Gastroesophageal sphincter (tissue), 3 donors: Measurements from ENCODE around the gene SLC9A5.

Experiments
- POLR2A ChIP-seq, 2 donors: fragments of 450-650 bp; IDR thresholded peaks; one replicate each; pipeline ENCODE4 v1.6.1; 2017; ENCODE audit warnings: antibody characterized with exemption in 2 of 2, mild to moderate bottlenecking in 2 of 2, moderate library complexity in 1 of 2
- TF ChIP-seq, protein P1 (sequence below), 4 experiments: fragments of 200-600 bp in 2 of 4; fragments of 450-650 bp in 2 of 4; sonication (generic) in 1 of 4; IDR thresholded peaks; one replicate each; pipeline ENCODE4 v1.5.1; 2017 to 2019; ENCODE audit warnings: antibody characterized with exemption in 4 of 4, mild to moderate bottlenecking in 2 of 4, moderate library complexity in 2 of 4

DNA sequence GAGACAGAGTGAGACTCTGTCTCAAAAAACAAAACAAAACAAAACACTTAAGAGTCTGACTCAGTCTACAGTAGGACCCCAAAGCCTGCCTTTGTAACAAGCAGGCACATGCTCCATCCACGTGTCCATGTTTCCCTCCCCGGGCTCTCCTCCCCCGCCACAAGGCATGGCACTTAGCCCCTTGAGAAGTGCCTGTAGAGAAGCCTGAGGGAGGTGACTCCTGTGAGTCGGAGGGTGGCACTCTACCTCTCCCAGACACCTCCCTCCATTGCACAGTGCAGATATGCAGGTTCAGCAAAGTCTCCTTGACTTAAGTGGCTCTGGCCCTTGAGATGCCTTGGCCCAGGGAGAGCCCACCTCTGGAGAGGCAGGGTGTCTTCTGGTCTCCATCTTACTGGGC lies 8.3 kb upstream of the SLC9A5 start:
- TF ChIP-seq, protein P1, sequence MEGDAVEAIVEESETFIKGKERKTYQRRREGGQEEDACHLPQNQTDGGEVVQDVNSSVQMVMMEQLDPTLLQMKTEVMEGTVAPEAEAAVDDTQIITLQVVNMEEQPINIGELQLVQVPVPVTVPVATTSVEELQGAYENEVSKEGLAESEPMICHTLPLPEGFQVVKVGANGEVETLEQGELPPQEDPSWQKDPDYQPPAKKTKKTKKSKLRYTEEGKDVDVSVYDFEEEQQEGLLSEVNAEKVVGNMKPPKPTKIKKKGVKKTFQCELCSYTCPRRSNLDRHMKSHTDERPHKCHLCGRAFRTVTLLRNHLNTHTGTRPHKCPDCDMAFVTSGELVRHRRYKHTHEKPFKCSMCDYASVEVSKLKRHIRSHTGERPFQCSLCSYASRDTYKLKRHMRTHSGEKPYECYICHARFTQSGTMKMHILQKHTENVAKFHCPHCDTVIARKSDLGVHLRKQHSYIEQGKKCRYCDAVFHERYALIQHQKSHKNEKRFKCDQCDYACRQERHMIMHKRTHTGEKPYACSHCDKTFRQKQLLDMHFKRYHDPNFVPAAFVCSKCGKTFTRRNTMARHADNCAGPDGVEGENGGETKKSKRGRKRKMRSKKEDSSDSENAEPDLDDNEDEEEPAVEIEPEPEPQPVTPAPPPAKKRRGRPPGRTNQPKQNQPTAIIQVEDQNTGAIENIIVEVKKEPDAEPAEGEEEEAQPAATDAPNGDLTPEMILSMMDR (IDR thresholded peaks at IDR 0.05), result no peak
- no peak for TF ChIP-seq POLR2A (IDR thresholded peaks at IDR 0.05)
